Measurements from ENCODE around the gene SLC16A6.
"Not testable (repeated sequence)": the region's sequence is repeated elsewhere in the genome, so short reads cannot be mapped to it uniquely, and the experiment has no call there.

SLC16A6 gene

GRCh38 chr17:68291836-68292688 is 1.1 kb upstream of the SLC16A6 start:
- Histone ChIP-seq H3K9me3 (replicated peaks in 1 of 11) (no peaks in the 10 kb centered on the region), H3K9ac (peak overlapping the region; percentile 93 to 99 (median 98)), H3K4me3 (peak overlapping the region; percentile 69 to 85 (median 80)), H4K20me1 (no peaks in the 10 kb centered on the region), H3K27me3 (no peaks in the 10 kb centered on the region), H3K27ac (peak overlapping the region; percentile 94 to 100 (median 99)), H3K4me2 (peak overlapping the region; percentile 89 to 100 (median 98)), H3K4me1 (peaks cover 54 to 81% (median 73%) of the 10 kb centered on the region in 10 experiments), H3K36me3 (no peaks in the 10 kb centered on the region; a peak in 1 of 22 replicates)
- peak in 8 of 11 experiments; percentile 33 to 94 (median 68); a peak in 12 of 22 replicates for TF ChIP-seq Cebpa-rat (IDR thresholded peaks at IDR 0.05)

GRCh38 chr17:68290268-68290954 is 516 bp downstream of the SLC16A6 start:
- Histone ChIP-seq H3K27ac (peak overlapping the region; percentile 94 to 100 (median 99)), H3K9me3 (replicated peaks in 1 of 11) (no peaks in the 10 kb centered on the region), H3K4me2 (peak overlapping the region; percentile 89 to 100 (median 98)), H3K4me1 (peaks cover 44 to 71% (median 62%) of the 10 kb centered on the region in 10 experiments), H3K36me3 (peaks cover 0 to 2% (median 0%) of the 10 kb centered on the region in 11 experiments; a peak in 3 of 22 replicates), H3K4me3 (peak overlapping the region; percentile 69 to 85 (median 80)), H4K20me1 (no peaks in the 10 kb centered on the region), H3K9ac (peak overlapping the region; percentile 93 to 99 (median 98)), H3K27me3 (no peaks in the 10 kb centered on the region)
- TF ChIP-seq Cebpa-rat (IDR thresholded peaks at IDR 0.05), result no peak

GRCh38 chr17:68289936-68290267 is 1.0 kb downstream of the SLC16A6 start:
- peak overlapping the region; percentile 93 to 99 (median 98) for H3K9ac ChIP-seq
- no peaks in the 10 kb centered on the region for H3K9me3 ChIP-seq (replicated peaks in 1 of 11)
- peak overlapping the region; percentile 69 to 85 (median 80) for H3K4me3 ChIP-seq
- peaks cover 44 to 66% (median 59%) of the 10 kb centered on the region in 10 experiments for H3K4me1 ChIP-seq
- peak overlapping the region; percentile 94 to 100 (median 99) for H3K27ac ChIP-seq
- no peak for TF ChIP-seq Cebpa-rat (IDR thresholded peaks at IDR 0.05)
- no peaks in the 10 kb centered on the region for H4K20me1 ChIP-seq
- peaks cover 0 to 7% (median 0%) of the 10 kb centered on the region in 11 experiments; a peak in 3 of 22 replicates for H3K36me3 ChIP-seq
- H3K4me2 ChIP-seq, result peak overlapping the region; percentile 89 to 100 (median 98)
- no peaks in the 10 kb centered on the region for H3K27me3 ChIP-seq

GRCh38 chr17:68289473-68289872 is 1.5 kb downstream of the SLC16A6 start:
- Histone ChIP-seq H3K36me3 (peaks cover 0 to 7% (median 0%) of the 10 kb centered on the region in 11 experiments; a peak in 3 of 22 replicates), H3K27me3 (no peaks in the 10 kb centered on the region), H3K4me1 (peaks cover 44 to 62% (median 55%) of the 10 kb centered on the region in 10 experiments), H3K4me2 (peak overlapping the region; percentile 89 to 100 (median 98)), H4K20me1 (no peaks in the 10 kb centered on the region), H3K9ac (peak overlapping the region; percentile 93 to 99 (median 98); a peak in 21 of 22 replicates), H3K9me3 (replicated peaks in 1 of 11) (no peaks in the 10 kb centered on the region), H3K27ac (peak overlapping the region; percentile 94 to 100 (median 99); a peak in 21 of 22 replicates), H3K4me3 (peak overlapping the region; percentile 69 to 85 (median 80))
- no peak for TF ChIP-seq Cebpa-rat (IDR thresholded peaks at IDR 0.05)

GRCh38 chr17:68288804-68289203 is 2.1 kb downstream of the SLC16A6 start:
- Histone ChIP-seq H3K9me3 (replicated peaks in 1 of 11) (no peaks in the 10 kb centered on the region), H3K4me2 (peak overlapping the region; percentile 89 to 100 (median 98)), H3K4me3 (peak overlapping the region in 7 of 10 experiments; percentile 73 to 85 (median 81); a peak in 13 of 20 replicates), H3K36me3 (peaks cover 0 to 7% (median 0%) of the 10 kb centered on the region in 11 experiments; a peak in 4 of 22 replicates), H3K4me1 (peaks cover 44 to 56% (median 49%) of the 10 kb centered on the region in 10 experiments), H3K9ac (peak overlapping the region in 10 of 11 experiments; percentile 93 to 99 (median 98); a peak in 19 of 22 replicates), H4K20me1 (no peaks in the 10 kb centered on the region), H3K27ac (peak overlapping the region; percentile 94 to 100 (median 99); a peak in 21 of 22 replicates), H3K27me3 (no peaks in the 10 kb centered on the region)
- TF ChIP-seq Cebpa-rat (IDR thresholded peaks at IDR 0.05), result no peak

- H3K36me3 ChIP-seq, result peaks cover 0 to 8% (median 0%) of the 10 kb centered on the region in 11 experiments; a peak in 5 of 22 replicates
- H3K27me3 ChIP-seq, result no peaks in the 10 kb centered on the region
- peak overlapping the region; percentile 42 to 99 (median 98); a peak in 18 of 22 replicates for H3K9ac ChIP-seq
- H3K27ac ChIP-seq, result peak overlapping the region; percentile 94 to 100 (median 99); a peak in 21 of 22 replicates
- peak overlapping the region in 4 of 10 experiments; percentile 73 to 85 (median 80); a peak in 5 of 20 replicates for H3K4me3 ChIP-seq
- peaks cover 44 to 51% (median 46%) of the 10 kb centered on the region in 10 experiments for H3K4me1 ChIP-seq
- H3K9me3 ChIP-seq (replicated peaks in 1 of 11), result no peaks in the 10 kb centered on the region
- no peaks in the 10 kb centered on the region for H4K20me1 ChIP-seq
- H3K4me2 ChIP-seq, result peak overlapping the region; percentile 89 to 100 (median 98)
- no peak for TF ChIP-seq Cebpa-rat (IDR thresholded peaks at IDR 0.05)
Measured at GRCh38 chr17:68288375-68288774, 2.6 kb downstream of the SLC16A6 start.

- H3K4me1 ChIP-seq, H3K4me3 ChIP-seq, H4K20me1 ChIP-seq, H3K4me2 ChIP-seq, H3K27me3 ChIP-seq, H3K27ac ChIP-seq, H3K9ac ChIP-seq: not testable (repeated sequence)
- peaks cover 14 to 62% (median 45%) of the 10 kb centered on the region in 11 experiments for H3K36me3 ChIP-seq
- H3K9me3 ChIP-seq (replicated peaks in 1 of 11), result peaks cover 31 to 45% (median 41%) of the 10 kb centered on the region in 11 experiments
Measured at GRCh38 chr17:68281965-68282364, 9.0 kb downstream of the SLC16A6 start.

GRCh38 chr17:68277807-68278206 is 13.1 kb downstream of the SLC16A6 start:
- no peaks in the 10 kb centered on the region for H3K4me1 ChIP-seq
- no peaks in the 10 kb centered on the region for H3K27me3 ChIP-seq
- H3K36me3 ChIP-seq, result peaks cover 14 to 88% (median 70%) of the 10 kb centered on the region in 11 experiments
- no peak overlapping the region for H3K27ac ChIP-seq
- H3K9ac ChIP-seq, result no peak overlapping the region
- H3K4me2 ChIP-seq, result no peak overlapping the region
- H3K9me3 ChIP-seq (replicated peaks in 1 of 11), result peaks cover 33 to 47% (median 42%) of the 10 kb centered on the region in 11 experiments
- TF ChIP-seq Cebpa-rat (IDR thresholded peaks at IDR 0.05), result no peak
- H4K20me1 ChIP-seq, result no peaks in the 10 kb centered on the region
- H3K4me3 ChIP-seq, result no peak overlapping the region

- H3K27ac ChIP-seq, H3K27me3 ChIP-seq, H4K20me1 ChIP-seq, H3K4me1 ChIP-seq, H3K9ac ChIP-seq, H3K4me2 ChIP-seq, H3K4me3 ChIP-seq: not testable (repeated sequence)
- Histone ChIP-seq H3K9me3 (replicated peaks in 1 of 11) (peaks cover 33 to 47% (median 41%) of the 10 kb centered on the region in 11 experiments), H3K36me3 (peaks cover 14 to 96% (median 82%) of the 10 kb centered on the region in 11 experiments)
Measured at GRCh38 chr17:68276339-68276738, 14.6 kb downstream of the SLC16A6 start.

Measured in BLaER1 treated with 17β-estradiol and CSF1 and Interleukin-3, amounts not matched to agents 10 nM and 100 nM (cell line).